Measurements from ENCODE around the gene TMEM123. TPM values are rescaled to one million over a fixed set of nuclear protein-coding genes. Genes with fewer than 3 reads are reported as not detected.
"Not testable (repeated sequence)": the region's sequence is repeated elsewhere in the genome, so short reads cannot be mapped to it uniquely, and the experiment has no call there.

TMEM123 gene
- total RNA-seq, 2 donors from 2014 or later, result 80.5 to 89.0 TPM

DNA sequence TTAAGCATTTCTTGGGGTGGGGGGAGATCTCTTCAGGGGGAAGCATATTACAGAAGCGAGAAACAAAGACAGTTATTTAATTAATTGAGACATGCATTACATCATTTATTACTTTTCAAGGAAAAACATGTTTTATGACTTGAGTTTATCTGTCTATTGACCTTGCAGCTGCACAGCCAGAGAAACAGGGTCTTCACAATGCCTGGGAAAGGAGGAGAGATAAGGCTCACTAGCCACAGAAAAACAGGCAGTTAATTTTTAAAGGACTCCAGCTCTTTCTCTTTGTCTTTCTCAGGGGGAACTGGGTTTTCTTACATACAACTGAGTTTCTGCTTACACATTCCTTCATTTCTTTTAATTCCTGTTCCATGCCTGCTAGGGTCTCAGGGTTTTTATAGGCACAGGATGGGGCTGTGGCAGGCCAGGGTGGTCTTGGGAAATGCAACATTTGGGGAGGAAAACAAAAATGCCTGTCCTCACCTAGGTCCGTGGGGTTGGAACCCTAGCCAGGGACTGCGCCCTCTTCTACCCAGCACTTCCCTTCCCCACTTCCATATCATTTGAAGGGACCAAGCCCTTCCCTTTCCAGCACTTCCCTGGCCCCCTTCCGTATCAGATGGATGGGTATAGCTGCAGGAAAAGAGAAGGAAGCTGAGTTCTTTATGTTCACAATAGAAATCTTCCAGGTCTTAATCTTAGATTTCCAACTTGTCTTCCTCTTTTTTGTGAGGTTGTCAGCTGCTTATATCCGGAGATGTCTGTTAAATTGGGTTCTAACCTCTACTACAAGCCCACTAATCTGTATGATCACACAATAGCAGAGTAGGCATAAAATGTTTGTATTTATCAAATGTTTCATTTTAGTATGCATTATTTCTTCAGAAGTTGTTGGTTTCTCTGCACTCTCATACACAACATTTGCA, 67.2 kb downstream of the TMEM123 start:
- no peak for DNase-seq

GRCh38 chr11:102384419-102385079, 68.0 kb downstream of the TMEM123 start:
- intact Hi-C loops (cut with DNase I), result no loop called here
- DNase-seq (peak; percentile 56), ATAC-seq (peak; percentile 85 to 93)

More for the DNA sequence above, 67.2 kb downstream of the TMEM123 start:
- no peak for ATAC-seq
- intact Hi-C loops (cut with DNase I), result no loop called here

DNA sequence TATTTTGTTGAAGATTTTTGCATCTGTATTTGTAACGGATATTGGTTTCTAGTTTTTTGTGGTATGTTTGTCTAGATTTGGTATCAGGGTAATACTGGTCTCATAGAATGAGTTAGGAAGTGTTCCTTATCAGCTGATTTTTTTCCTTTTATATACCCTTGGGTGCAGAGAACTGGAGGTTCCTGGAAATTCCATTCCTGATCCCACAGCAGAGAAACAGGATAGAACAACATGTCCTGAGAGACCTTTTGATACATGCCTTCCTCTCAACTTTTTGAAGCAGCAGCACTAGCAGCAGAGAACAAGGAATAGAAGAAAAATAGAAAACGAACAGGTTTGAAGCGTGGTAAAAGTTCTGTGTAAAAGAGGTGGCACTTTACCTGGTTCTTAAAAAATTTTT, 68.7 kb downstream of the TMEM123 start:
- no peak for ATAC-seq
- no peak for DNase-seq
- intact Hi-C loops (cut with DNase I), result no loop called here

GRCh38 chr11:102382384-102382783, 70.2 kb downstream of the TMEM123 start:
- intact Hi-C loops (cut with DNase I), result no loop called here
- DNase-seq (no peak), ATAC-seq (no peak)

GRCh38 chr11:102378818-102379217, 73.7 kb downstream of the TMEM123 start:
- ATAC-seq (no peak), DNase-seq (no peak)
- intact Hi-C loops (cut with DNase I), result no loop called here

- DNase-seq, result no peak
- intact Hi-C loops (cut with DNase I), result no loop called here
- ATAC-seq, result no peak
Observed at GRCh38 chr11:102377891-102378290, 74.7 kb downstream of the TMEM123 start.

- DNase-seq (no peak), ATAC-seq (no peak)
- intact Hi-C loops (cut with DNase I), result no loop called here
Observed at GRCh38 chr11:102375720-102376399, 76.7 kb downstream of the TMEM123 start.

- DNase-seq; intact Hi-C loops (cut with DNase I); ATAC-seq: not testable (repeated sequence)
Observed at GRCh38 chr11:102374633-102375424, 77.7 kb downstream of the TMEM123 start.

- ATAC-seq (no peak), DNase-seq (no peak)
- intact Hi-C loops (cut with DNase I), result no loop called here
Observed at GRCh38 chr11:102368472-102368871, 84.1 kb downstream of the TMEM123 start.

DNA sequence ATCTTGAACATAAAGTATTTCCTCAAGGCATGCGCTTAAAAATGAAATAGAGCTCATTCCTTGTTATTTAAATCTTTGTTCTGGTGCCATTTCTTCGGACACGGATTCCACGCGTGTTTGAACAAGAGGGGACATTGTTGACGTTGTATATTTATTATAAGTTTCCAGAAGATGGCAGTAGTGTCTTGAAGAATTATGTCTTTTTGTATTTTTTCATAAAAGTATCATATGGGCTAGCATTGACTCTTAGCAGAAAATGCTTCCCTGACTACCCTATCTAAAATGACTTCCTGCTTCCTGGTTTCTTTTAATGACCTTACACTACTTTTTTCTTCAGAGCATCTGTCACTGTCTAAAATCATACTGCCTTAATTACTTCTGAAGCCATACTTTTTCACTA, 85.2 kb downstream of the TMEM123 start:
- ATAC-seq, result no peak
- intact Hi-C loops (cut with DNase I), result no loop called here

GRCh38 chr11:102364991-102365390, 87.6 kb downstream of the TMEM123 start:
- intact Hi-C loops (cut with DNase I), result no loop called here
- DNase-seq (no peak), ATAC-seq (no peak)

More for the DNA sequence above, 85.2 kb downstream of the TMEM123 start:
- DNase-seq, result no peak

DNA sequence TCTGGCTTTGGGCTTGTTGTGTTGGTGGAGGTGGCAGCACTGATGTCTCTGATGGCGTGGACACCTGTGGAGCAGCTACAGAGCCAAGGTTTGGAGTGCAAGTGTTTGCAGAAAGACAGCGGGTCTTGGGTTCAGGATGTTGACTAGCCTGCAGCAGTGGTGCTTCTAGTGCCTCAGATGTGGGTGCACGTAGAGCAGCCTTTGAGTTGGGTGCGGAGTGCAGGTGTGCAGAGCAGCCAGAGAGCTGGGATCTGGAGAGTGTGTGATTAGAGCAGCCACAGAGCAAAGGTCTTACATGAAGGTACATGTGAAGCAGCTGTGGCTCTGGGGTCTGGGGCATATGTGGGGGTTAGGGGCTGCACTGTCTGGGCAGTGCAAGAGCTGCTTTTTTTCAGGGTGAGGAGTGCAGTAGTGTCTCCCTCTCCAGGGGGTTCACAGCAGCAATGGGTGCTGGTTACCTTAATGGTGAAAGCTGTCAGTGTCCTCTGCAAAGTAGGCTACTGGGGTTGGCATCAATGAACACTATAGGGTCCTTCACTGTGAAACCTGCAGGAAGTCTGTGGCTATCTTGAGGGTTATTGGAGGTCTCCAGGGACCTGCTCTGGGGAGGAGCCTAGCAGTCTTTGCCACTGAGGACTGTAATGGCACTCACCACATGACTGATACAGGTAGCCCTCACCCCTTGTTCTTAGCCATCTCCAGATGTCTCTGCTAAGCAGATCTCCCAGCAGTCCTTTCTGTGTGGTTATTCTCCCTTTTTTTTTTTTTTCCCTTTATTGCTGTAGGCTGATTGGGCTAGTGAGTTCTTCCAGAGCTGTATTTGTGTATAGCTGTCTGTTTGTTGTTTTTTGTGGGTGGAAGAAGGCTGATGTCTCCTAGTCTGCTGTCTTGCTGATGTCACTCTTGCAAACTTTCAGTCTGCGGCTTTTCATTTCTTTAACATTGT, 91.2 kb downstream of the TMEM123 start:
- peak in 1 of 2 donors; percentile 22 for ATAC-seq
- DNase-seq, result no peak
- intact Hi-C loops (cut with DNase I), result no loop called here

DNA sequence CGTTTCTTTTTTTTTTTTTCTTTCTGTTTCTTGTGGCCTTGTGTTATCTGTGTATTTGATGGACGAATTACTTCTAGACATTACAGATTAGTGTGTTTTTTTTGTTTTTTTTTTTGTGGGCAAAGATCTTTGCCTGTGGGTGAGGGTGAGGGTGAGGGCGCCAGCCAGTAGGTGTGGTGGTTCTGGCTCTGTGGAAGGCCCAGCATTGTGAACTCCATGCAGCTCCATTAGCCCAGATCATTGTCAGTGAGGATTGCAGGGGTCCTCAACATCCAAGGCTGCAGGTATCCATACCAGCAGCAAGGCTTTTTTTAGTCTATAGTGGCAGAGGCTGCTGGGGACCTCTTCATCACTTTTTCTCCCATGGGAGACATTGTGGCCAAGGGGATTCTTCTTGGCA, 91.9 kb downstream of the TMEM123 start:
- intact Hi-C loops (cut with DNase I), result no loop called here
- ATAC-seq, result no peak
- no peak for DNase-seq

DNA sequence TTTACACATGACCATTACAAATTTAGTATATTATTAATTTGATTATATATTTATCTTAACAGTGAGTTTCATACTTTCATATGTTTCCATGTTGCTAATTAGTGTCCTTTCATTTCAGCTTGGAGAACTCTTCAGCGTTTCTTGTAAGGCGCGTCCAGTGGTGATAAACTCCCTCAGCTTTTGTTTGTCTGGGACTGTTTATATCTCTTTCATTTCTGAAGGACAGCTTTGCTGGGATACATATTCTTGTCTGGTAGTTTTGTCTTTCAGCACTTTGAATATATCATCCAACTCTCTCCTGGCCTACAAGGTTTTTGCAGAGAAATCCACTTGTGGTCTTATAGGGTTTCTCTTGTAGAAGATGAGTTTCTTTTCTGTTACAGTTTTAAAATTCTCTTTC, 93.2 kb downstream of the TMEM123 start:
- ATAC-seq, result no peak
- DNase-seq, result no peak
- intact Hi-C loops (cut with DNase I), result no loop called here

DNA sequence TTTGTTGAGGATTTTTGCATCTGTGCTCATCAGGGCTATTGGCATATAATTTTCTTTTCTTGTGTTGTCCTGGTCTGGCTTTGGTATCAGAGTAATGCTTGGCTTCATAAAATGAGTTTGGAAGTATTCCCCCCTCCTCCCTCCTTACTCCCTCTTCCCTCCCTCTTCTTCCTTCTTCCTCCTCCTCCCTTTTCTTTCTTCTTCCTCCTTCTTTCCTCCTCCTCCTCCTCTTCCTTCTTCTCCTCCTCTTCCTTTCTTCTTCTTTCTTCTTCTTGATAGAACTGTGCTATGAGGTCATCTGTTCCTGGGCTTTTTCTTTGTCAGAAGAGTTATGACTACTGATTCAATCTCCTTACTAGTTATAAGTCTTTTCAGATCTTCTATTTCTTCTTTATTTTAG, 95.4 kb downstream of the TMEM123 start:
- intact Hi-C loops (cut with DNase I), result no loop called here
- no peak for ATAC-seq
- no peak for DNase-seq

DNA sequence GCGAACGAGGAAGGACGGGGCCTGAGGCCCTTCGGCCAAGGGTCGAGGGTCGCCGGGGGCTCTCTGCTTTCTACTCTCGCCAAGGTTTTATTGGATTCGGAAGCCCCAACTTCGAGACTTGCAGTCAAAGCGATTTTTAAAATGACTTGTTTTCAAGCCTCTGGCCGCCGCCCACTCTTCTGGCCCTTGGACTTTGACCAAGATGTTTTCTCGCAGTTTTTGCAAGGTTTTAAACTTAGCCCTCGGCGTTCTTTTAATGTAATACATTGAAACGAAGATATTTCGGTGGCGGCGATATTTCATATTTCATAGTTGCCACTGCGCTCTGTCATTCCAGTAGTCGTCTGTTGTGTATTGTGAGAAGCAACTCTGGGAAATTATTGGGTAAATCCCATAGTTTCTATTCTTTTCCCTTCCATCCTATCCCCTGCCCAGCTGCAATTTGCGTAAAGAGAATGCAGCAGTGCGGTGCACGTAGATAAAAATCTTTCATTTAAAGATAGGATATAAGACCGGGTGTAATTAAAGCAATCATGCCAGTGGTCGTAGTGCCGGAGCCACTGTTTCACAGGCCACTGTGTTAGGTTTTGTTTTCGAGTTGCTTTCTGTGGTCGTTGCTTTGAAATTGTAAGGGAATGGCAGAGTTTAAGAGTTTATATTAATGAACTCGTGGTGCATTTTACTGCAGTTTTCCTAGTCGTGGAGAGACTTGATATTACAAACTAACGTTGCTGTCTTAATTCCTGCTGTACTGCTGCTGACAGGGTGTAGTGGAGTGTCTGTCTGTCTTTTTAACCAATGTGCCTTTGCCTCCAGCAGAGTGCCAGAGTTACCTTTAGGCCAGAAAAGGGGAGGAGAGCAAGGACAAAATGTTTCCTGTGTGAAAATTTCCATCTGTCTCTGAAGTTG, 104.8 kb downstream of the TMEM123 start:
- ATAC-seq (peak; percentile 29 to 33), DNase-seq (no peak)
- intact Hi-C loops (cut with DNase I), result loop anchor here (5.0 to 10.0 kb wide), 2 partner anchors 110 to 147 kb away; no protein-coding TSS in a partner anchor

Measured in left cardiac atrium (tissue), 4 donors.